Measurements from ENCODE around the gene RARS2.

RARS2 gene

DNA sequence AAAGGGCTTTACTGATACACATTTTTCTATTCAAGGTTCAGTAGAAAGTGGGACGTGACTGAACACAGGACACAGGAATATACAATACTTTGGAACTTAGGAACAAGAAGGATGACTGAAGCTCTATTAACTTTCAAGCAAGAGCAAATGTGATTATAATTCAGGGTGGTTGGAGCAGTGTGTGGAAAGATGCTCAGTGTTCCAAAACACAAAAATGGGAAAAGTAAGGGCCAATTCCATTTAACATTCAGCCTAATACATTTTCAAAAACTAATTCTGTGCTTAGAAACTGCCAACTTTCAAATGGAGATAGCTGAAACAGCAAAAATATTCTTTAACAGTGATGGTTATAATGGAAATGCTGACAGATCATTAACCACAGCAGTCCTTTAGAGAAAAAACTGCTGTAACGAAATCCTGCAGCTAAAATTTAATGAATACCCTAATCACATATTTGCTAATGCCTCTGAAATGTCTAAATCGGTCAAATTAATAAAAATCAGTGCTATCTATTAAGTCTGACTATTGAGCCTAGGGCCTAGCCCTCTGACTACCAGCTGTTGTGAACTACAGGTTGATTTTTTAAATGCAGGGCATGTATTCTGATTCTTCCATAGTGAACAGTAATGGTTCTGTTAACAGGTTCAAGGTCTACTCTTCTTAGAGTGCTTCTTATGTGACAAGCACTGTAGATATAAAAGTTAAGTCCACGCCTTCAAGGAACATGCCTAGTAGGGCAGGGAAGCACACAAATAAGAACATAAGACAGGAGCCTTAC lies 45.9 kb downstream of the RARS2 start:
- no peak overlapping the region for H3K27ac ChIP-seq (ENCODE audit: low read depth, low read length, poor library complexity, severe bottlenecking)
- H3K4me3 ChIP-seq (ENCODE audit: low read depth, low read length, poor library complexity, severe bottlenecking): no peak overlapping the region
- no peaks in the 10 kb centered on the region for H3K27me3 ChIP-seq (ENCODE audit: insufficient read depth, low read length)
- H3K4me2 ChIP-seq (ENCODE audit: low read length): no peak overlapping the region
- peaks cover 9% of the 10 kb centered on the region; the same call in 1 of the 2 replicates for H3K9me3 ChIP-seq (ENCODE audit: low read length)
- no peaks in the 10 kb centered on the region for H3F3A ChIP-seq (ENCODE audit: insufficient read depth, low read length)
- H2AFZ ChIP-seq (ENCODE audit: low read length): no peak overlapping the region
- no peaks in the 10 kb centered on the region for H3K4me1 ChIP-seq (ENCODE audit: insufficient read depth, low read length, severe bottlenecking)
- no peaks in the 10 kb centered on the region for H3K9me2 ChIP-seq (ENCODE audit: low read depth, low read length)
- peaks cover 74% of the 10 kb centered on the region for H3K36me3 ChIP-seq (ENCODE audit: insufficient read depth, low read length)
- H4K20me1 ChIP-seq (ENCODE audit: insufficient read depth, low read length): no peaks in the 10 kb centered on the region
- TF ChIP-seq EZH2 (IDR thresholded peaks at IDR 0.05; ENCODE audit: borderline replicate concordance, low read length): no peak
- TF ChIP-seq, protein P1, sequence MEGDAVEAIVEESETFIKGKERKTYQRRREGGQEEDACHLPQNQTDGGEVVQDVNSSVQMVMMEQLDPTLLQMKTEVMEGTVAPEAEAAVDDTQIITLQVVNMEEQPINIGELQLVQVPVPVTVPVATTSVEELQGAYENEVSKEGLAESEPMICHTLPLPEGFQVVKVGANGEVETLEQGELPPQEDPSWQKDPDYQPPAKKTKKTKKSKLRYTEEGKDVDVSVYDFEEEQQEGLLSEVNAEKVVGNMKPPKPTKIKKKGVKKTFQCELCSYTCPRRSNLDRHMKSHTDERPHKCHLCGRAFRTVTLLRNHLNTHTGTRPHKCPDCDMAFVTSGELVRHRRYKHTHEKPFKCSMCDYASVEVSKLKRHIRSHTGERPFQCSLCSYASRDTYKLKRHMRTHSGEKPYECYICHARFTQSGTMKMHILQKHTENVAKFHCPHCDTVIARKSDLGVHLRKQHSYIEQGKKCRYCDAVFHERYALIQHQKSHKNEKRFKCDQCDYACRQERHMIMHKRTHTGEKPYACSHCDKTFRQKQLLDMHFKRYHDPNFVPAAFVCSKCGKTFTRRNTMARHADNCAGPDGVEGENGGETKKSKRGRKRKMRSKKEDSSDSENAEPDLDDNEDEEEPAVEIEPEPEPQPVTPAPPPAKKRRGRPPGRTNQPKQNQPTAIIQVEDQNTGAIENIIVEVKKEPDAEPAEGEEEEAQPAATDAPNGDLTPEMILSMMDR (IDR thresholded peaks at IDR 0.05; ENCODE audit: low read length): no peak
- no peak overlapping the region for H3K9ac ChIP-seq (ENCODE audit: low read length)
- no peaks in the 10 kb centered on the region for H3K79me2 ChIP-seq (ENCODE audit: insufficient read depth, low read length)

DNA sequence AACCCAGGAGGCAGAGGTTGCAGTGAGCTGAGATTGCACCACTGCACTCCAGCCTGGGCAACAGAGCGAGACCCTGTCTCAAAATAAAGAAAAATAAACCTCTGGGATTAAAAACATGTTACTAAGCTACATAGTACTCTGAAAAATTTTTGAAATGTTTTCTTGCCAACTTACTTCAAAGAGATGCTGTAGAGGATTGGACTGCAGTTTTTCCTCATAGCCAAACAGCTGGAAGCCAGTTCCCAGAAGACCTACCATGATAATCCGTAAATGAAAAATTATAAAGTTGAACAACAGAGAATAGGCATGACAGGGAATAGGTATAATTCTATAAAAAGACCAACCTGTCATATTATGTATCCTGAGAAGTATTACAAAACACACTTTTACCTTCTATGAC lies 48.0 kb downstream of the RARS2 start:
- Histone ChIP-seq H3K27ac (ENCODE audit: low read depth, low read length, poor library complexity, severe bottlenecking) (no peak overlapping the region), H3K79me2 (ENCODE audit: insufficient read depth, low read length) (no peaks in the 10 kb centered on the region), H3K4me1 (ENCODE audit: insufficient read depth, low read length, severe bottlenecking) (no peaks in the 10 kb centered on the region), H4K20me1 (ENCODE audit: insufficient read depth, low read length) (no peaks in the 10 kb centered on the region), H2AFZ (ENCODE audit: low read length) (no peak overlapping the region), H3K4me3 (ENCODE audit: low read depth, low read length, poor library complexity, severe bottlenecking) (no peak overlapping the region), H3F3A (ENCODE audit: insufficient read depth, low read length) (no peaks in the 10 kb centered on the region), H3K36me3 (ENCODE audit: insufficient read depth, low read length) (peaks cover 70% of the 10 kb centered on the region), H3K9me2 (ENCODE audit: low read depth, low read length) (no peaks in the 10 kb centered on the region), H3K4me2 (ENCODE audit: low read length) (no peak overlapping the region), H3K9me3 (ENCODE audit: low read length) (peaks cover 9% of the 10 kb centered on the region; the same call in 1 of the 2 replicates), H3K27me3 (ENCODE audit: insufficient read depth, low read length) (no peaks in the 10 kb centered on the region), H3K9ac (ENCODE audit: low read length) (no peak overlapping the region)
- TF ChIP-seq EZH2 (IDR thresholded peaks at IDR 0.05; ENCODE audit: borderline replicate concordance, low read length): no peak
- TF ChIP-seq, protein P1 (IDR thresholded peaks at IDR 0.05; ENCODE audit: low read length): no peak

DNA sequence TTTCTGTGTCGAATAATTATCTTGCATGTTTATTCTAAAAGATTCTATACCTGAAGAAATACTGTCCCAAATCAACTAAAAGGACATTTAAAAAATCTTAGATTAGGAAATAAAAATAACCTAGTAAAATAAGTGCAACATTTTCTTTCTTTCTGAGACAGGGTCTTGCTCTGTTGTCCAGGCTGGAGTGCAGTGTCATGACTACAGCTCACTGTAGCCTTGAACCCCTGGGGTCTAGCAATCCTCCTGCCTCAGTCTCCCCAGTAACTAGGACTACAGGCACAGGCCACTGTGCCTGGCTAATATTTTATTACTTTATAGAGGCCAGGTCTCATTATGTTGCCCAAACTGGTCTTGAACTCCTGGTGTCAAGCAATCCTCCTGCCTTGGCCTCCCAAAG lies 48.7 kb downstream of the RARS2 start:
- Histone ChIP-seq H3K79me2 (ENCODE audit: insufficient read depth, low read length) (no peaks in the 10 kb centered on the region), H3K9me2 (ENCODE audit: low read depth, low read length) (no peaks in the 10 kb centered on the region), H3K36me3 (ENCODE audit: insufficient read depth, low read length) (peaks cover 62% of the 10 kb centered on the region), H3K9me3 (ENCODE audit: low read length) (peaks cover 9% of the 10 kb centered on the region; the same call in 1 of the 2 replicates), H3F3A (ENCODE audit: insufficient read depth, low read length) (no peaks in the 10 kb centered on the region), H3K9ac (ENCODE audit: low read length) (no peak overlapping the region), H3K4me2 (ENCODE audit: low read length) (no peak overlapping the region), H3K27ac (ENCODE audit: low read depth, low read length, poor library complexity, severe bottlenecking) (no peak overlapping the region), H2AFZ (ENCODE audit: low read length) (no peak overlapping the region), H4K20me1 (ENCODE audit: insufficient read depth, low read length) (no peaks in the 10 kb centered on the region), H3K27me3 (ENCODE audit: insufficient read depth, low read length) (no peaks in the 10 kb centered on the region), H3K4me1 (ENCODE audit: insufficient read depth, low read length, severe bottlenecking) (no peaks in the 10 kb centered on the region), H3K4me3 (ENCODE audit: low read depth, low read length, poor library complexity, severe bottlenecking) (no peak overlapping the region)
- TF ChIP-seq, protein P1 (IDR thresholded peaks at IDR 0.05; ENCODE audit: low read length): no peak
- TF ChIP-seq EZH2 (IDR thresholded peaks at IDR 0.05; ENCODE audit: borderline replicate concordance, low read length): no peak
